ENCODE measurements around the gene COG3.

The COG3 gene

GRCh38 chr13:45503658-45504057, 38.9 kb downstream of the COG3 start:
- no peak for DNase-seq (ENCODE audit: extremely low read depth in 1 of 2, low read depth in 1 of 2)

DNA sequence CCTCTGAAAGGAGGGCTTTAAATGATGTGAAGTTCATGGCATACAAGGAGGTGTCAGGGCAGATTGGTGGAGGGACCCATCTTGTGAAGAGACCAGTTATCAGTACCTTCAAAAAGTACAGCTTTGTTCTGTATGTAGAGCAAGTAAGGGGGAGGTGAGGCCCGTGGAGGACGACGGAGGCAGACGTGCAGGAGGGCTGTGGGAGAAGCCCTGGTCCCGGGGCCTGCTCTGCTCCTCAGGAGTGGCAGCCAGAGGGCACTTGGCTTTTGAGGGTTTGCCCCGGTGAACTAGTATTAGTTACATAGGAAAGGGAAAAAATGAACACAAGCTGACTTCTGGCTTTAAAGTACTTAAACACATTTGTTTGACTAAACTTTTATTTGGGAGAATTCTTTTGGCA, 42.1 kb downstream of the COG3 start:
- DNase-seq (ENCODE audit: extremely low read depth in 1 of 2, low read depth in 1 of 2): no peak

GRCh38 chr13:45508776-45509175, 44.0 kb downstream of the COG3 start:
- DNase-seq (ENCODE audit: extremely low read depth in 1 of 2, low read depth in 1 of 2): no peak

DNA sequence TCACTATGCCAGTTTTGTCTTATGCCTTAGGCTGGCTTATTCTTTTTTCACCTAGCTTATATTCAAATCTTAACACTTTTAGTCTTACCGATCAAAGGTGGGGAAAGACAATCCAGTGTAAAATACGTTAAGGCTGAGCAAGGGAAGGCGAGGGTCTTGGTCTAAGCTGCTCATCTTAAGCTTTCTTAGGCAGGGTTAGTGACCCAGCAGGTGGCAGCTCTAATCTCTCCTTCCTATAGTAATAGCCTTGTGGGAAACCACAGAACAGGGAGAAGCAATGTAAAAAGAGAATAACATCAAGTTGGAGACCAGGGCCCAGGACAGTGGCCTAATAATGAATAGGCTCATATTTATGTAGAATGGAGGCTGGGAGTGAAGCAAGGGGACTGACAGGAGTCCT, 45.9 kb downstream of the COG3 start:
- no peak for DNase-seq (ENCODE audit: extremely low read depth in 1 of 2, low read depth in 1 of 2)

GRCh38 chr13:45511310-45512097, 46.8 kb downstream of the COG3 start:
- DNase-seq (ENCODE audit: extremely low read depth in 1 of 2, low read depth in 1 of 2): no peak

- DNase-seq (ENCODE audit: extremely low read depth in 1 of 2, low read depth in 1 of 2): no peak
Measured at GRCh38 chr13:45512098-45512496, 47.4 kb downstream of the COG3 start.

DNA sequence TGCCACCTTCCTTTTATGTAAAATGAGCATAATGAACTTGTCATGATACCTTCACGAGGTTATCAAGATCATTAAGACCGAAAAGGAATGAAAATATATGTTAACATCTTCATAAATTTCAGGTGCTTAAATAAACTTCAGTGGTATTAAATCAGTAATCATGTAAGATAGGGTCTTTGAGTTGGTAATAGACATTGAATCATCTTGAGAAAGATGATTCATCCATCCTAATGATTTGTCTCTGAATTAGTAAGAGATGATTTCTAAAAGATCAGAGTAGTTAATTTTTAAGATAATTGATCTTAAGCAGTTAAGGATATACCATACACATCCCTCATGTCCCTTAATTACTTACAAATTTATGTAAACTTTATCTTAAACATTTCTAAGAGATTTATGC, 52.0 kb downstream of the COG3 start:
- DNase-seq (ENCODE audit: extremely low read depth in 1 of 2, low read depth in 1 of 2): no peak

- no peak for DNase-seq (ENCODE audit: extremely low read depth in 1 of 2, low read depth in 1 of 2)
Measured at GRCh38 chr13:45518525-45519245, 53.9 kb downstream of the COG3 start.

DNA sequence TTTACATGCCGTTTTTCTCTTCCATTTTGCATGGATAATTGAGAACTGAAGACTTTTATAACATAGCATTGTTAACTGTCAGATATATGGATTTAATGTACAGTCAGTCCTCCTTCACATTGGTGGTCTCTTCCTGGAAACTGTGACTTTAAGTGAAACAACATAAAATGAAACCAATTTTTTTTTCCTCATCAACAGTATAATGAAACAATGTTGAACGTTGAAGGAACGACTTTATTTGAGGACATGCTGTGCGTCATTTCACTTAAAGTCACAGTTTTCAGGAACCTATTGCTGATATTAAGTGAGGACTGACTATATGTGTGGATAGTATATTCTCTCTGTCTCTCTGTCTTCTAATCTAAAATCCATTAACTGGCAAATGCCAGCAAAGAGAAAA, 54.8 kb downstream of the COG3 start:
- no peak for DNase-seq (ENCODE audit: extremely low read depth in 1 of 2, low read depth in 1 of 2)

GRCh38 chr13:45521297-45521696, 56.6 kb downstream of the COG3 start:
- no peak for DNase-seq (ENCODE audit: extremely low read depth in 1 of 2, low read depth in 1 of 2)

DNA sequence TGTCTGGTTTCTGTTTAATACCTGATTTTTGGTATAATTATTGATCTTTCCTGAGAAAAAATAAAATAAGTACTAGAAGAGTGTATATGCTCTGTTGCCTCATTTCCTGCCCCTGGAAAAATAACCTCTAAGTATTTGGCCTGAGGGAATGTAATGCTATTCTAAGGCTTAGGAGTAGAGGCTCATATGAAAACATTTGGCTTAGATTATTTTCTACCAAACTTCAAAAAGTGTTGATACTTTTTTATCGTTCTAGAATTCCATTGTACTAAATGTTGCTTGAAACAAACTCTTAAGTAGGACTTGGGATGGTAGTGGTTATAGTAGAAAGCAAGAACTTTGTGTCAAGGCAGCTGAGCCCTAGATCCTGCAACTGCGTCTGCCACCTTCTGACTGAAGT, 57.8 kb downstream of the COG3 start:
- DNase-seq (ENCODE audit: extremely low read depth in 1 of 2, low read depth in 1 of 2): no peak

DNA sequence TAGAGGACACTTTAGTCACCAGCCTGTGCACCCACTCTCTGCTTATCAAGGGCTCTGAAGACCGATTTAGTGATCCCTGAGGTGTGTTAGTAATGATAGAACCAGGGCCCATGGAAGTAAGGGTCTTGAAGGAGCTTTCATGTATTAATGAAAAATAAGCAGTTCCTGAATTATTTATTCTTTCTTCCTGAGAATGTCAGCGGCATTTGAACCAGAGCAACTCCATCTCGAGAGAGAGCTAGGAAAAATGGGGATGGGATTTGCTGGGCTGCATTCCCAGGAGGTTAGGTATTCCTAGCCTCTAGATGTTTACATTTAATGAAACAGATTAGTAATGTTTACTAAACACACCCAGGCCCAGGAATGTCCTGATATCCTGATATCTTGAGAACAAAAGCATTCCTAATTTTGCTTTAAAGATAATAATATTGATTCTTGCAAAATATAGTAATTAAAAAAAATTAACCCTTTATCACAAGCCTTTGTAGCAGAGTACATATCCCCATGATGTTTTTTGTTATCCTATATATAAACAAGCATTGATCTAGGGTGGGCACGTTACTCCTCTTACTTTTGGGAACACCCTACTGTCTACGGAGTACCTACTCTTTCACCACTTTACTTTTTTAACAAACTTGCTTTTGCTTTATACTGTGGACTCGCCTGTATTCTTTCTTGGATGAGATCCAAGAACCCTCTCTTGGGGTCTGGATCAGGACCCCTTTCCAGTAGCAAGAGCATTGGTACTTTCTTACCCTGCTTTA, 63.1 kb downstream of the COG3 start:
- DNase-seq (ENCODE audit: extremely low read depth in 1 of 2, low read depth in 1 of 2): no peak

- DNase-seq (ENCODE audit: extremely low read depth in 1 of 2, low read depth in 1 of 2): no peak
Measured at GRCh38 chr13:45529758-45530157, 65.0 kb downstream of the COG3 start.

- DNase-seq (ENCODE audit: extremely low read depth in 1 of 2, low read depth in 1 of 2): no peak
Measured at GRCh38 chr13:45534604-45535003, 69.9 kb downstream of the COG3 start.

DNA sequence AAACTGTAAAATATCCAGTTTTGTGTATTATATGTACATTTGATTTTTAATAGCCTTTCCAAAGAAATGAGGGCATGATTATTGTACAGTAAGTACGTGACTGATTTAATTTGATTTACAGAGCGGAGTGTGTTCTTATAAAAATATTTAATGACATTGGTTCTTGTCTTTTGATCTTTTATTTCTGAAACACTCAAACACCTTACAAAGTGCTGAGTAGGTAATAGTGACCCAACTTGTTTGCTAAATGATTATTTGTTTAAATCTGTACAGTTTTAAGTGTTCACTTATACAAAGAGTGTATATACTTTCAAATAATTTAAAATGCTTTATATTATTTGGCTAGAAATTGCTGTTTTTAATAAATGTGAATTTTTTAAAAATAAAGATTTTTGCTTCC, 71.5 kb downstream of the COG3 start:
- DNase-seq (ENCODE audit: extremely low read depth in 1 of 2, low read depth in 1 of 2): no peak

GRCh38 chr13:45537516-45537915, 72.8 kb downstream of the COG3 start:
- no peak for DNase-seq (ENCODE audit: extremely low read depth in 1 of 2, low read depth in 1 of 2)

DNA sequence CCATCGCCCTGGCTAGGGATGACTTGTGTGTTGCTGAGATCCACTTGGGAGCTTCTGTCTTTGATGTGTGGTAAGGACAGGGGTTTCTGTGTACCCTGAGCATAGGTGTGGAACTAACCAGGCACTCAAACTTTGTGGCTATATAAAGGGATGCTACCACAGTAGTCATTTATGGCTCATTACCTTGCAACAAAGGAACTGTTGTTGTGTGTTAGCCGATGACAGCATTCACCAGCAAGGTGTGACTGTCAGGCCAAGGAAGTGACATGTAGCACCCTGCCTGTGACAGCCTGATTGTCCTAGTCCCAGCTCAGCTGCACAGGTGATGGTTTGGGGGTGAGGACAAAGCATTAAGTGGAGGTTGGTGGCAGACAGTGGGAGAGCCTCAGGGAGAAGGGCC, 73.6 kb downstream of the COG3 start:
- no peak for DNase-seq (ENCODE audit: extremely low read depth in 1 of 2, low read depth in 1 of 2)

GRCh38 chr13:45540195-45540594, 75.5 kb downstream of the COG3 start:
- DNase-seq (ENCODE audit: extremely low read depth in 1 of 2, low read depth in 1 of 2): no peak

DNA sequence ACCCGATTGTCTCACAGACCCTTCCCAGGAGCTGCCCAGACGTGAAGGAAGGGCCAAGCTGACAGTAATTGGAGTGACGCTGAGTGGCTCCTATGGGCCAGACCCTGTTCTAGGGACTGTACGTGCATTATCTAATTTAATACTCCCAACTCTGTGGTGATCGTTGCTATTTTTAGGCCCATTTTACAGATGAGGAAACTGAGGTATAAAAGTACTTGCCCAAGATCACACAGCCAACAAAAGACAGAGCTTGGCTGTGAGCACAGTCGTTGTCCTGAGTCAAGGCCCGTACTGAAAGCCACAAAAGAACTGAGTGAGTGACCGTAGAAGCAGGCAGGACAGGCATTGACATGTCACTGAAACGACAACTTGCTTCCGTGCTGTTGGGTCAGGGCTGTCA, 76.1 kb downstream of the COG3 start:
- no peak for DNase-seq (ENCODE audit: extremely low read depth in 1 of 2, low read depth in 1 of 2)

DNA sequence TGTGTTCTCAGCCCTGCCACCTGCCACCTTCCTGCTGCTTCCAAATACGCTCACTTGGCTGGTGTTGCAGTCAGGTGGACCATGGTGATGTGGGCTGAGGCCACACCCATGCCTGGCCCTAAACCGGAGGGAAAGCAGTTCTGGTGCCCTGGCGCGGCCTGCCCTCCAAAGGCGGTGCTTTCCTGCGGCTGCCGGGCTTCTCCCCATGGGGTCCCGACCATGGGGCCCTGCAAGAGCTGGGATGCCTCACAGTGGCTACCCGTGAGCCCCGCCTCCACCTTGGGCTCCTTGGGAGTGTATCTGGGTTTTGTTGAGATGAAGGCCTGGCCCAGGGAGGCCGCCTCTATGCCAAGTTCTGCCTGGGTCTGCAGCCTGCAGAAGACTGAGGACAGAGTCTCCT, 77.1 kb downstream of the COG3 start:
- DNase-seq (ENCODE audit: extremely low read depth in 1 of 2, low read depth in 1 of 2): no peak

DNA sequence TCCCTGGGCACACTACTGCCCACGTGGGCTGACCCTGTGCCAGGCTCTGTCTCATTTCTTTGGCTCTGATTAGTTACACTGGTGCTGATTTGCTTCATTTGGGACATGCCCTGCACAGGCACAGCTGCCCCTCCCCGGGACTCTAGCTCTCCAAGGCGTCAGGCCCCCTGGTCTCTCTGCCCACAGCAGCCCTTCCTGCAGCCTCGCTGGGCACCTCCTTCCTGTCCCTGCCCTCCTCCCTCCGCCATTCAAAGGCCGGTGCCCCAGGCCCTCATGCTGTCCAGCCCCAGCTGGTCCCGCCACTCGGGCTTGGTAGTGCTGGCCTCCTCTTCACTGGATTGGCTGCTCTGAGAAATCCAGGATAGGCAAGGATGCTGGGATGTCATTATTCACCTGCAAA, 77.7 kb downstream of the COG3 start:
- no peak for DNase-seq (ENCODE audit: extremely low read depth in 1 of 2, low read depth in 1 of 2)

DNA sequence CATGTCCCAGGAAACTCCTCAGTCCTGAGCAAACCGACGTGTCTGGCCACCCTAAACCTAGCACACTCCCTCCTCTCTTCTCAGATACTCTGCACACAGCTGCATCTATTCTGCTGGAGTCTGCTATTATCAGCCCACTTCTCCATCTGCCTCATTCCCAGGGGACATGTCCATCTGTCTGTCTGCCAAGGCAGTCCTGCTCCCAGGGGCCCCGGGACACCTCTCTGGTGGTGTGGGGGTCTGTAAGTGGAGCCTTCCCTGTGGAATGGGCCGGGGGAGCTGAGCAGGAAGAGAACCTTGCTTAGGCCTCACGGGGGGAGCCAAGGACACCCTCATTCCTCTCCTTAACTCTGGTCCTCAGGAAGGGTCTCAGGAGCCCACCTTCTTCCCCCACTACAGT, 78.1 kb downstream of the COG3 start:
- DNase-seq (ENCODE audit: extremely low read depth in 1 of 2, low read depth in 1 of 2): no peak
